OCI-LY1 (cell line): ENCODE measurements around the gene PTPRT.

Source experiments
- H2AFZ ChIP-seq: fragments of 200-600 bp; sonication (generic), shearing (Covaris generic); 2 replicates; pipeline ENCODE4 v1.6.0; 2014; ENCODE audit warnings: antibody characterized with exemption, mild to moderate bottlenecking, low read length
- H3F3A ChIP-seq: fragments of 200-600 bp; sonication (generic), shearing (Covaris generic); 2 replicates; pipeline ENCODE4 v1.6.0; 2014; ENCODE audit warnings: mild to moderate bottlenecking, antibody characterized with exemption, low read length, moderate library complexity; ENCODE audit not compliant: insufficient read depth
- H3K27ac ChIP-seq: fragments of 200-600 bp; sonication (generic); 2 replicates; pipeline ENCODE4 v1.5.1; 2014; ENCODE audit warnings: low read length, mixed run types, mild to moderate bottlenecking, low read depth; ENCODE audit not compliant: poor library complexity, severe bottlenecking
- H3K27me3 ChIP-seq: fragments of 200-600 bp; sonication (generic); 2 replicates; pipeline ENCODE4 v1.6.0; 2014; ENCODE audit warnings: antibody characterized with exemption, mild to moderate bottlenecking, low read length, moderate library complexity; ENCODE audit not compliant: insufficient read depth
- H3K36me3 ChIP-seq: fragments of 200-600 bp; sonication (generic); 2 replicates; pipeline ENCODE4 v1.6.1; 2014; ENCODE audit warnings: mild to moderate bottlenecking, antibody characterized with exemption, low read length, moderate library complexity, mixed read lengths; ENCODE audit not compliant: insufficient read depth
- H3K4me1 ChIP-seq: fragments of 200-600 bp; sonication (generic); 2 replicates; pipeline ENCODE4 v1.5.1; 2014; ENCODE audit warnings: mild to moderate bottlenecking, low read length, moderate library complexity; ENCODE audit not compliant: insufficient read depth, severe bottlenecking
- H3K4me2 ChIP-seq: fragments of 200-600 bp; sonication (generic), shearing (Covaris generic); 2 replicates; pipeline ENCODE4 v1.6.1; 2014; ENCODE audit warnings: low read length
- H3K4me3 ChIP-seq: fragments of 200-600 bp; sonication (generic); 2 replicates; pipeline ENCODE4 v1.5.1; 2014; ENCODE audit warnings: low read length, low read depth, mild to moderate bottlenecking, mixed read lengths; ENCODE audit not compliant: poor library complexity, severe bottlenecking
- H3K79me2 ChIP-seq: fragments of 200-600 bp; shearing (Covaris generic); 2 replicates; pipeline ENCODE4 v1.6.1; 2016; ENCODE audit warnings: mixed run types, low read length, mixed read lengths; ENCODE audit not compliant: insufficient read depth
- H3K9ac ChIP-seq: fragments of 200-600 bp; sonication (generic), shearing (Covaris generic); 2 replicates; pipeline ENCODE4 v1.6.1; 2014; ENCODE audit warnings: mild to moderate bottlenecking, low read length, mixed read lengths
- H3K9me2 ChIP-seq: fragments of 200-600 bp; sonication (generic), shearing (Covaris generic); 2 replicates; pipeline ENCODE4 v1.6.1; 2014; ENCODE audit warnings: low read depth, mild to moderate bottlenecking, low read length, mixed read lengths
- H3K9me3 ChIP-seq: fragments of 200-600 bp; shearing (Covaris generic); 2 replicates; pipeline ENCODE4 v1.6.1; 2014; ENCODE audit warnings: low read length, mixed read lengths
- H4K20me1 ChIP-seq: fragments of 200-600 bp; sonication (generic), shearing (Covaris generic); 2 replicates; pipeline ENCODE4 v1.6.0; 2016; ENCODE audit warnings: mild to moderate bottlenecking, low read length; ENCODE audit not compliant: insufficient read depth
- CTCF ChIP-seq: fragments of 200-600 bp; sonication (generic), shearing (Covaris generic); IDR thresholded peaks from 2 replicates; pipeline ENCODE4 v1.5.1; 2017; ENCODE audit warnings: mild to moderate bottlenecking, antibody characterized with exemption, low read length, moderate library complexity, mixed read lengths
- EZH2 ChIP-seq: fragments of 200-600 bp; sonication (generic), shearing (Covaris generic); IDR thresholded peaks from 2 replicates; pipeline ENCODE4 v1.8.0; 2017; ENCODE audit warnings: borderline replicate concordance, mixed run types, mild to moderate bottlenecking, antibody characterized with exemption, low read length, moderate library complexity, mixed read lengths

PTPRT gene

GRCh38 chr20:42747765-42748411, 441.8 kb downstream of the PTPRT start:
- no peaks in the 10 kb centered on the region for H3F3A ChIP-seq
- H3K4me2 ChIP-seq, result no peak overlapping the region; the same call in 1 of the 2 replicates

GRCh38 chr20:42744756-42745465, 444.8 kb downstream of the PTPRT start:
- Histone ChIP-seq H3K4me3 (no peak overlapping the region), H3K36me3 (no peaks in the 10 kb centered on the region), H3K9me3 (no peaks in the 10 kb centered on the region), H3F3A (no peaks in the 10 kb centered on the region), H2AFZ (no peak overlapping the region), H3K27ac (no peak overlapping the region), H3K4me2 (no peak overlapping the region), H3K9me2 (no peaks in the 10 kb centered on the region), H3K79me2 (no peaks in the 10 kb centered on the region), H3K4me1 (peaks cover 21% of the 10 kb centered on the region), H4K20me1 (no peaks in the 10 kb centered on the region), H3K9ac (no peak overlapping the region), H3K27me3 (no peaks in the 10 kb centered on the region; the same call in 1 of the 2 replicates)
- TF ChIP-seq CTCF (no peak), EZH2 (no peak)

More at GRCh38 chr20:42747765-42748411, 441.8 kb downstream of the PTPRT start:
- no peaks in the 10 kb centered on the region for H3K9me3 ChIP-seq
- peaks cover 33% of the 10 kb centered on the region for H3K4me1 ChIP-seq
- H3K79me2 ChIP-seq, result no peaks in the 10 kb centered on the region
- H3K27me3 ChIP-seq, result no peaks in the 10 kb centered on the region; the same call in 1 of the 2 replicates
- no peak overlapping the region for H3K9ac ChIP-seq
- no peaks in the 10 kb centered on the region for H4K20me1 ChIP-seq
- TF ChIP-seq CTCF (no peak), EZH2 (no peak)
- no peaks in the 10 kb centered on the region for H3K36me3 ChIP-seq
- no peaks in the 10 kb centered on the region for H3K9me2 ChIP-seq
- H2AFZ ChIP-seq, result no peak overlapping the region
- no peak overlapping the region for H3K4me3 ChIP-seq
- H3K27ac ChIP-seq, result peak overlapping the region; percentile 70

- H3K4me3 ChIP-seq, result no peak overlapping the region
- H3K27ac ChIP-seq, result no peak overlapping the region
- no peaks in the 10 kb centered on the region for H3F3A ChIP-seq
- H3K9ac ChIP-seq, result no peak overlapping the region
- no peaks in the 10 kb centered on the region; the same call in 1 of the 2 replicates for H3K27me3 ChIP-seq
- no peak overlapping the region for H3K4me2 ChIP-seq
- TF ChIP-seq CTCF, result no peak
- no peak for TF ChIP-seq EZH2
- H3K9me3 ChIP-seq, result no peaks in the 10 kb centered on the region
- no peak overlapping the region for H2AFZ ChIP-seq
- H3K9me2 ChIP-seq, result no peaks in the 10 kb centered on the region
- H3K36me3 ChIP-seq, result no peaks in the 10 kb centered on the region
- H3K4me1 ChIP-seq, result peaks cover under 1% of the 10 kb centered on the region
- H4K20me1 ChIP-seq, result no peaks in the 10 kb centered on the region
- no peaks in the 10 kb centered on the region for H3K79me2 ChIP-seq
These were observed 446.8 kb downstream of the PTPRT start for GRCh38 chr20:42742926-42743325.
